Fibroblast of lung (primary cell): Measurements from ENCODE around the gene MAGI2. TPM values are rescaled to one million over a fixed set of nuclear protein-coding genes. Genes with fewer than 3 reads are reported as not detected.

ENCODE experiments used
- DNase-seq, 2 donors: peaks; one replicate each; pipeline versions ENCODE4 v3.0.0 to v3.0.0-alpha.2; 2010; ENCODE audit warnings: low read depth in 2 of 2
- H2AFZ ChIP-seq: 2 replicates; pipeline ENCODE4 v1.5.1; 2012; ENCODE audit warnings: low read length, control low read depth, inconsistent platforms
- H3K27ac ChIP-seq: 2 replicates; pipeline ENCODE4 v1.5.1; 2011; ENCODE audit warnings: low read length, control low read depth; ENCODE audit not compliant: insufficient read depth
- H3K27me3 ChIP-seq: 2 replicates; pipeline ENCODE4 v1.5.1; 2011; ENCODE audit warnings: mild to moderate bottlenecking, low read length; ENCODE audit not compliant: control insufficient read depth, insufficient read depth
- H3K36me3 ChIP-seq: 2 replicates; pipeline ENCODE4 v1.5.1; 2011; ENCODE audit warnings: low read length; ENCODE audit not compliant: control insufficient read depth, insufficient read depth
- H3K4me1 ChIP-seq: 2 replicates; pipeline ENCODE4 v1.5.1; 2011; ENCODE audit warnings: low read length; ENCODE audit not compliant: control insufficient read depth, insufficient read depth; ENCODE audit errors: extremely low read depth
- H3K4me2 ChIP-seq: 2 replicates; pipeline ENCODE4 v1.5.1; 2011; ENCODE audit warnings: low read length, control low read depth; ENCODE audit not compliant: insufficient read depth; ENCODE audit errors: extremely low read depth
- H3K4me3 ChIP-seq, 4 experiments: fragments of 200-600 bp in 1 of 4; sonication (generic) in 1 of 4; replicated peaks in 1 of 4; 2 replicates each; pipeline ENCODE4 v1.5.1; 2011 to 2016; ENCODE audit warnings: low read length in 4 of 4, low read depth in 3 of 4, mild to moderate bottlenecking in 3 of 4, control low read depth in 2 of 4, inconsistent platforms in 1 of 4, mixed read lengths in 1 of 4; ENCODE audit not compliant: insufficient read depth in 1 of 4; ENCODE audit errors: control extremely low read depth in 1 of 4
- H3K79me2 ChIP-seq: 2 replicates; pipeline ENCODE4 v1.5.1; 2012; ENCODE audit warnings: mild to moderate bottlenecking, low read length, inconsistent platforms; ENCODE audit not compliant: control insufficient read depth, insufficient read depth
- H3K9ac ChIP-seq: 2 replicates; pipeline ENCODE4 v1.5.1; 2011; ENCODE audit warnings: mild to moderate bottlenecking, low read length, control low read depth; ENCODE audit not compliant: insufficient read depth
- H3K9me3 ChIP-seq: 2 replicates; pipeline ENCODE4 v1.5.1; 2012; ENCODE audit warnings: low read depth, low read length; ENCODE audit not compliant: control insufficient read depth, insufficient read depth
- H4K20me1 ChIP-seq: 2 replicates; pipeline ENCODE4 v1.5.1; 2011; ENCODE audit warnings: low read length; ENCODE audit not compliant: control insufficient read depth, insufficient read depth; ENCODE audit errors: extremely low read depth
- CTCF ChIP-seq, 2 donors: IDR thresholded peaks in 1 of 2; conservative IDR thresholded peaks in 1 of 2; 1 replicate in 1 of 2; 2 replicates in 1 of 2; pipeline ENCODE4 v1.5.1; 2011 to 2012; ENCODE audit warnings: low read length in 2 of 2, control low read depth in 1 of 2, inconsistent platforms in 1 of 2, low read depth in 1 of 2, mild to moderate bottlenecking in 1 of 2
- EZH2 ChIP-seq: IDR thresholded peaks from 2 replicates; pipeline ENCODE4 v1.5.1; 2012; ENCODE audit warnings: low read length, control low read depth, mild to moderate bottlenecking; ENCODE audit errors: missing control alignments
- polyA plus RNA-seq, 2 donors: library from polyadenylated mRNA; depleted of rRNA in 1 of 2; stranded (reverse) in 1 of 2; unstranded in 1 of 2; fragments of >200 nt; gene quantifications; 2 replicates each; pipeline ENCODE4 v1.2.1, GENCODE V29; 2011 to 2012; ENCODE audit warnings: missing spikeins in 1 of 2
- total RNA-seq: library from RNA; depleted of rRNA; stranded (reverse); fragments of >200 nt; gene quantifications from 2 replicates; pipeline ENCODE4 v1.2.1, GENCODE V29; 2014

Gene MAGI2
- total and polyA plus RNA-seq, 2 donors (not counting 1 experiment from before 2014, with no cell fraction given): 1.8 to 17.0 TPM

DNA sequence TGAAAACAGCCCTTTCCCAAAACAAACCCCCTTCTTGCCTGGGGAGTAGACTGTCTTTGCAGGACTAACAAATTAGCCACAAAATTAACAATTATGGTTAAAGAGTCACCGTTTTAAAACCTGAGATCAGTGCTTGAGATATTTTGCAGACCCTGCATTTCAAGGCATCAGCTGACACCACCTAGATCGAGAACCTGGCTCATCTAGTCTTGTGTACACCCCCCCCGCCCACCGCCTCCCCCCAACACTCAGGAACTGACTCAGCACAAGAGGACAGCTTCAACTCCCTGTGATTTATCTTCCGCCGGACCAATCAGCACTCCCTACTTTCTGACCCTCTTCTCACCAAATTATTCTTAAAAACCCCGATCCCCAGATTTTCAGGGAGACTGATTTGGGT is 917.8 kb downstream of the MAGI2 start:
- Histone ChIP-seq H4K20me1 (no peaks in the 10 kb centered on the region), H3K4me3 (no peak overlapping the region), H3K27ac (no peak overlapping the region), H3K9ac (no peak overlapping the region), H3K4me2 (no peak overlapping the region), H3K36me3 (no peaks in the 10 kb centered on the region), H3K4me1 (no peaks in the 10 kb centered on the region), H3K27me3 (no peaks in the 10 kb centered on the region), H3K79me2 (no peaks in the 10 kb centered on the region), H3K9me3 (no peaks in the 10 kb centered on the region), H2AFZ (no peak overlapping the region)
- DNase-seq: no peak
- TF ChIP-seq EZH2: no peak
- no peak for TF ChIP-seq CTCF (conservative IDR thresholded peaks at IDR 0.05 in 1 of 2, IDR thresholded peaks at IDR 0.05 in 1 of 2; ENCODE audit: low read depth in 1 of 2, low read length in 2 of 2)

DNA sequence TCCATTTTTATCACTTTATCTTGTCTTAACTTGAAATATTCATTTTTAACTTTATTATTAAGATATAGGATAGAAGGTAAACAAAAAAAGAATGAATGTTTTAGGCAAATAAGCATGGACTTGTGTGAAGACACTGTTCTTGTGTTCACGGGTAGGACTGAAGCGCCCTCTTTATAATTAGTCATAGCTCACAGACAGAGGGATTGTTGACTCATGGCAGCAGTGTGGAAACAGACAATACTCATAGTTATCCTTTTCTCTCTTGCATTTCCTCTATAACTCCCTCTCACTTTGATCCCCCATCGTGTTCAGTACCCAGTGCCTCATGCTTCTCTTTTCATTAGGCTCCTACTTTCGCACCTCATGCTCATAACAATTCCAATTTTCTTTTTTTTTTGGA is 923.1 kb downstream of the MAGI2 start:
- no peaks in the 10 kb centered on the region for H3K4me1 ChIP-seq
- DNase-seq: peak; percentile 15 to 70
- no peak overlapping the region for H3K27ac ChIP-seq

DNA sequence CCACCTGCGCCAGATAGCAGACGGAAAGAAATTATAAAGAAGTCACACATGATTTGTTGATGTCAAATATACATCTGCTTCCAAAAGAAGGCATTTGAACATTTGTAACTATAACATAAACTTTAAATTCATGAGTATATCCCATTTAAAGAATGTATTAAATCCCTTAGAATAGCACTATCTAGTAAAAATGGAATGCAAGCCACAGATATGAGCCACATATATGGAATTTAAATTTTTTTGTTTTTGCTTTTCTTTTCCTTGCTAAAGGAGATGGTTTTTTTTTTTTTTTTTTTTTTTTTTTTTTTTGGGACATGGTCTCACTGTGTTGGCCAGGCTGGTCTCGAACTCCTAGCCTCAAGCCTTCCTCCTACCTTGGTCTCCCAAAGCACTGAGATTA is 924.1 kb downstream of the MAGI2 start:
- Histone ChIP-seq H3K79me2 (no peaks in the 10 kb centered on the region), H3K9me3 (no peaks in the 10 kb centered on the region), H3K4me1 (no peaks in the 10 kb centered on the region), H4K20me1 (no peaks in the 10 kb centered on the region), H3K27ac (no peak overlapping the region), H3K4me2 (no peak overlapping the region), H3K4me3 (no peak overlapping the region), H2AFZ (no peak overlapping the region), H3K36me3 (no peaks in the 10 kb centered on the region), H3K9ac (no peak overlapping the region), H3K27me3 (no peaks in the 10 kb centered on the region)
- no peak for TF ChIP-seq CTCF (conservative IDR thresholded peaks at IDR 0.05 in 1 of 2, IDR thresholded peaks at IDR 0.05 in 1 of 2; ENCODE audit: low read depth in 1 of 2, low read length in 2 of 2)
- TF ChIP-seq EZH2: no peak
- peak in 1 of 2 donors; percentile 15 for DNase-seq

More for the DNA sequence above, 923.1 kb downstream of the MAGI2 start:
- Histone ChIP-seq H4K20me1 (no peaks in the 10 kb centered on the region), H3K9ac (no peak overlapping the region), H3K4me2 (no peak overlapping the region), H3K9me3 (no peaks in the 10 kb centered on the region), H3K36me3 (no peaks in the 10 kb centered on the region), H2AFZ (no peak overlapping the region), H3K27me3 (no peaks in the 10 kb centered on the region), H3K4me3 (no peak overlapping the region), H3K79me2 (no peaks in the 10 kb centered on the region)
- TF ChIP-seq CTCF (conservative IDR thresholded peaks at IDR 0.05 in 1 of 2, IDR thresholded peaks at IDR 0.05 in 1 of 2; ENCODE audit: low read depth in 1 of 2, low read length in 2 of 2) (no peak), EZH2 (no peak)
